ENCODE measurements around the gene SLC19A1.
"Not testable (repeated sequence)": the region's sequence is repeated elsewhere in the genome, so short reads cannot be mapped to it uniquely, and the experiment has no call there.

SLC19A1 gene

GRCh38 chr21:45533361-45533845 lies 8.8 kb downstream of the SLC19A1 start:
- no peak for DNase-seq (ENCODE audit: low read depth)

DNA sequence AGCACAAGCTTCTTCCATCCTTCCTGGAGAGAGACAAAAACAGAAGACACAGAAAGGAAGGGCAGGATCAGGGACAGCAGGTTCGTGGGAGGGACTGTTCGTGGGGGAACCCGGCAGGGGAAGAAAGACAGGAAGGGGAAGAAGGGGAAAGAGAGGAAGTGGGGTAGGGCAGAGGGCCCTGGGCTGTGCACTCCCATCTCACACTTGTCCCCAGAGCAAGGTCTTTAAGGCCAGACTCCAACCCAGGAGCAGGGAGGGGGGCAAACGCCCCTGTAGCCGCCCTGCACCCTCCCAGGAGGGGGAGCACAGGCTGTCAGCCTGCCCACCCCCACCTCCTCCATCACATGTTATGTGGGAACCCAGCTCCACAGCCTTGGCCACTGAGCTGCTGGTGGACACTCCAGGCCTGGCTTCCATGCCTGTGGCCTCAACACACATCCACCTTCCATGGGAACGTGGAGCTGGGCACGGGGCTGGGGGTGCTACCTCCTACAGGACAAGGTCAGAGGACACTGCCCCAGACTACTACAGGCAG lies 9.3 kb downstream of the SLC19A1 start:
- no peak for DNase-seq (ENCODE audit: low read depth)

DNA sequence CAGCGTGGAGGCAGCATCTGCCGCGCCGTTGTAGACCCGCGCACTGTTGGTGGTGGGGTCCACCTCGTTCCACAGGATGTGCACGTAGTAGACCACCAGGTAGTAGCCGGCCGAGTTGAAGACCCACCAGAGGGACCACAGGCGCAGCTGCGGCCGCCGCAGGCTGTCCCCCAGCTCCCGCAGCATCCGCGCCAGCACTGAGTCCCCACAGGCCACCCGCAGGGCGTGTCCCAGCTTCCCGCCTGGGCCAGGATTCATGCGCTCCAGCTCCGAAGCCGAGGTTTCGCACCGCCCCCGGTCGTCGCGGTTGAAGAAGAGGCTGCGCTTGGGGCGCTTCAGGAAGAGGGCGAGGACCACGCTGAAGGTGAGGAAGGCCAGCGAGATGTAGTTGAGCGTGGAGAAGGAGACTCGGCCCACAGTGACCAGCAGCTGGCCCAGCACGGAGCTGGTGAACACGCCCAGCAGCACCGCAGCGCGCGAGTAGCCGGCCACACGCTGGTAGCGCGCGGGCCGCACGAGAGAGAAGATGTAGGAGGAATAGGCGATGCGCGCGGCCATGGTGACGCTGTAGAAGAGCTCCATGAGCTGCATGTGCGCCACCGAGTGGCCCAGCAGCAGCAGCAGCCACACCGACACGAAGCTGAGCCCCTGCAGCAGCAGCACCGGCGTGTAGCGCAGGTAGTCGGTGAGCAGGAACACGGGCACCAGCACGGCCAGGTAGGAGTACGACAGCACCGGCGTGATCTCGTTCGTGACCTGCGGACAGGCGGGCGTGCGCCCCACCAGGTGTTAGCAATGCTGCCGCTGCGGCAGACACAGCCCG lies 10.6 kb downstream of the SLC19A1 start:
- no peak for DNase-seq (ENCODE audit: low read depth)

GRCh38 chr21:45531114-45531392 lies 11.2 kb downstream of the SLC19A1 start:
- not testable (repeated sequence) for DNase-seq (ENCODE audit: low read depth)

GRCh38 chr21:45530423-45531113 lies 11.7 kb downstream of the SLC19A1 start:
- DNase-seq (ENCODE audit: low read depth): no peak

DNA sequence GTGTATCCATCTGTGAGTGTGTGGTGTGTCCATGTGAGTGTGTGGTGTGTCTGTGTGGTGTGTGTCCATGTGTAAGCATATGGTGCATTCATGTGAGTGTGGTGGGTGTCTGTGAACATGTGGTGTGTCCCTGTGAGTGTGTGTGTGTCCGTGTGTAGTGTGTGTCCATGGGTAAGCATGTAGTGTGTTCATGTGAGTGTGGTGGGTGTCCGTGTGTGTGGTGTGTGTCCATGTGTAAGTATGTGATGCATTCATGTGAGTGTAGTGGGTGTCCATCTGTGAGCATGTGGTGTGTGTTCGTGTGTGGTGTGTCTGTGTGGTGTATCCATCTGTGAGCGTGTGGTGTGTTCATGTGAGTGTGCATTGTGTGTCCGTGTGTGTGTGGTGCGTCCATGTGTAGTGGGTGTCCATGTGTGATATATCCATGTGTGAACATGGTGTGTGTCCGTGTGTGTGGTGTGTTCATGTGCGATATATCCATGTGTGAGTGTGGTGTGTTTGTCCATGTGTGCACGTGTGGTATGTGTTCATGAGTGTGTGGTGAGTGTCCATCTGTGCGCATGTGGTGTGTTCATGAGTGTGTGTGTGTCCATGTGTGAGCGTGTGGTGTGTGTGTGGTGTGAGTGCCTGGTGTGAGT lies 12.3 kb downstream of the SLC19A1 start:
- no peak for DNase-seq (ENCODE audit: low read depth)

GRCh38 chr21:45528981-45529784 lies 13.1 kb downstream of the SLC19A1 start:
- no peak for DNase-seq (ENCODE audit: low read depth)

DNA sequence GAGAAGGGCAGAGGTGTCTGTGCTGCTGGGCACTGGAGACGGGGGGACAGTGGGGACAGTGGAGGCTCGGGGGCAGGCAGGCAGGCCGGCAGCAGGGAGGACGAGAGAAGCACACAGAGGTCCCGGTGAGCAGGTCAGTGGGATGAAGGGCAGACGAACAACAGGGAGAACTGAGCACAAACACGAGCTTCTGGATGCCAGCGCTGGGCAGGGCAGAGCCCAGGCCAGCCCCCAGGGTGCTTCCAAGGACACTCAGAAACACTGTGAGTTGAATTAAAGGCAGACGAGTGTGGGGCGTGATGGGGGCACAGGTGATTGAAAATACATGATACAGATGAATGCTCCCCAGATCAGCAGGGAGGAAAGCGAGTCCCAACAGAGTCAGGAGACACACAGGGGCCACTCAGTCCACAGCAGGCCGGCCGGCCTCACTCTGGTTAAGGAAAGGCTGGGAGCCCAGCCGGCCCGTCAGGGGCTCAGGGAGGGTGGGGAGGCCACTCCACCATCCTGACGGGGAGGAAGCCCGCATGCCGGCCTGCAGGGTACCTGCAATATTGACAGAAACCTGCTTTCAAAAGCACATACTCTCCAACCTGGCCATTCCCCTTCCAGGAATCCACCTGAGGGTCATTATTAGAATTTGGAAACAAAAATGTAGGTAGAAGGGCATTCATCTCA lies 14.1 kb downstream of the SLC19A1 start:
- no peak for DNase-seq (ENCODE audit: low read depth)

GRCh38 chr21:45527151-45527999 lies 14.9 kb downstream of the SLC19A1 start:
- DNase-seq (ENCODE audit: low read depth): not testable (repeated sequence)

DNA sequence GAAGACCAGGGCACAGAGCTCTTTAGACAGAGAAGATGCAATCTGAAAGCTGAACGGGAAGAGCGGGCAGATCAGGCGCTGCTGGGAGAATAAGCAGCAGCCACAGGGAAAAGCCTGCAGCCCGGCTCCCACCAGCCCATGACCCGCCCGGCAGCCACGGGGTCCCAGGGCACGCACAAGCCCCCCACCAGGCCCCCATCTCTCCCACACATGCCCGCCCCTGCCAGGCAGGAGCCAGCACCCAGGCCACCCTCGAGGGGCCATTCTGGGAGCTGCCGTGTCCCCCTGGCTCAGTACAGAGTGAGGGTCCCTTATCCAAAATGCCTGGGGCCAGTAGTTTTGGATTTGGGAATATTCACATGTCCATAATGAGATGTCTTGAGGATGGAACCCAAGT lies 16.3 kb downstream of the SLC19A1 start:
- DNase-seq (ENCODE audit: low read depth): no peak

- DNase-seq (ENCODE audit: low read depth): no peak
Observed at GRCh38 chr21:45525153-45525909, 16.9 kb downstream of the SLC19A1 start.

- DNase-seq (ENCODE audit: low read depth): no peak
Observed at GRCh38 chr21:45524756-45525152, 17.5 kb downstream of the SLC19A1 start.

DNA sequence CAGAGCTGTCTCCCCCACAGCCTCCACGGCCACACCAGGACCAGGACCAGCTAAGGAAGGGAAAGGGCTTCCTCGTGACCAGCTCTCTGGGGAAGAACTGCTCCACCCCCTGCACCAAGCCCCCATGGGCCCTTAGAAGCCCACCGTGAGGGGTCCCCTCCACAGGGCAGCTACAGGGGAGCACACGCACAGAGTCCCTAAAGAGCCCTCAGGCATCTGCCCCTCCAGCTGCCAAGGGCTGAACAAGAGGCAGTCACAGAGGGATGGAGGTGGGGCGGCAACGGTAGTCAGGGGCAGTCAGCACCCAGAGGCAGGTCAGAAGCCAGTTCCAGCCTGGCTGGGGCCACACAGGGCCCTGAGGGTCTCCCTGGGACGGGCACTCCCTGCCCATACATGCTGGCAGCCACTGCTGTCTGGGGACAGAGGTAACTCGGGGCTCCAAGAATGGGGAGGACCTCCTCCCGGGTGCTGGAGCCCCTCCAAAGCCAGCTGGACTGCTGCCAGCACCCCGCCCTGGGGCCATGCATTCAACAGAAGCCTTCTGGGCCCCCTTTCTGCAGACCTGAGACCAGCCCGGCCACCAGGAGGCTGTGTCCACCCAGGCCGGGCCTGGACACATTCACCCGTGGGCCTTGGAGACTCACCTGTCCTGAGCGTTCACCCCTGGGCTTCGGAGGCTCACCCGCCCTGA lies 18.7 kb downstream of the SLC19A1 start:
- DNase-seq (ENCODE audit: low read depth): no peak

- DNase-seq (ENCODE audit: low read depth): no peak
Observed at GRCh38 chr21:45522986-45523385, 19.3 kb downstream of the SLC19A1 start.

- DNase-seq (ENCODE audit: low read depth): no peak
Observed at GRCh38 chr21:45522381-45522780, 19.9 kb downstream of the SLC19A1 start.

DNA sequence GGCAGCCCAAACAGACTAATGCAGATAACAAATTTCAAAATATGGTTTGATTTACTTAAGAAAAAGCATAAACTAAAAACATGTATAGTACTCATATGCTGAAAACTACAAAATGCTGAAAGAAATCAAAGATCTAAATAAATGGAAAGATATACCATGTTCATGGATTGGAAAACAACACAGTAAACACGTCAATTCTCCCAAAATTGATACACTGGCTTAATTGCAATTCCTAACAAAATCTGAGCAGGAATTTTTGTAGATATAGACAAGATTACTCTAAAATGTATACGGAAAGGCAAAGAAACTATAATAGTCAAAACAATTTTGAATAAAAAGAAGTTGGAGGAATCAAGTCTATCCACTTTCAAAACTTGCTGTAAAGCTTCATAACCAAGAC lies 21.0 kb downstream of the SLC19A1 start:
- DNase-seq (ENCODE audit: low read depth): no peak

- no peak for DNase-seq (ENCODE audit: low read depth)
Observed at GRCh38 chr21:45519182-45519581, 23.1 kb downstream of the SLC19A1 start.

DNA sequence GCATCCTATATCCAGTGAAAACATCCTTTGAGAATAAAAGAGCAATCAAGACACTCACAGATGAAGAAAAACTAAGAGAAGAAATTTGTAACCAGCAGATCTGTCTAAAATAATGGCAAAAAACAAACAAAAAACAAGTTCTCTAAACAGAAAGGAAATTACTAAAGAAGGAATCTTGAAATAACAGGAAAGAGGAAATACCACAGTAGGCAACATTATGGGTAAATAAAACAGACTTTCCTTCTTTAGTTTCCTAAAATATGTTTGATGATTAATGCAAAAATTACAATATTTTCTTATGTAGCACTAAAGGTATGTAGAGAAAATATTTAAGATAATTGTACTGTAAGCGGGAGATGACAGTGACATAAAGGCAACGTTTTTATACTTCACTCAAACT lies 23.5 kb downstream of the SLC19A1 start:
- no peak for DNase-seq (ENCODE audit: low read depth)

Data from GM04503 (cell line).